AG04449 (cell line): ENCODE results near the gene PAK5.

Source experiments
- CTCF ChIA-PET: fragments of 350-600 bp; formaldehyde crosslinking; extraction: SDS; loops from one replicate; lab custom pipeline; 2021; ENCODE audit warnings: antibody characterized with exemption; lab: Yijun Ruan, JAX
- POLR2A ChIA-PET: fragments of 400-600, 350-600 bp; formaldehyde crosslinking; extraction: SDS; loops from one replicate; lab custom pipeline; 2020; ENCODE audit warnings: antibody characterized with exemption, inconsistent platforms; lab: Yijun Ruan, JAX
- DNase-seq: peaks from one replicate; pipeline ENCODE4 v3.0.0-alpha.2; 2010; ENCODE audit warnings: low read depth, low spot score
- H3K4me3 ChIP-seq: 2 replicates; pipeline ENCODE4 v1.5.1; 2011; ENCODE audit warnings: low read depth, mild to moderate bottlenecking, control low read depth, low read length
- CTCF ChIP-seq: IDR thresholded peaks from one replicate; pipeline ENCODE4 v1.5.1; 2011; ENCODE audit warnings: mild to moderate bottlenecking, moderate library complexity, low read length, control low read depth, inconsistent platforms; ENCODE audit not compliant: insufficient read depth; ENCODE audit errors: missing control alignments

Gene PAK5

GRCh38 chr20:9591080-9591479 is 247.8 kb downstream of the PAK5 start:
- no peak overlapping the region for H3K4me3 ChIP-seq
- ChIA-PET CTCF (interaction anchor here (1.1 to 2.7 kb wide), 3 partner anchors 19 to 183 kb away, joined by 3 to 7 read pairs (median 4); no protein-coding TSS in a partner anchor), POLR2A (no interaction called here)
- DNase-seq: no peak
- TF ChIP-seq CTCF: no peak

GRCh38 chr20:9590189-9590588 is 248.7 kb downstream of the PAK5 start:
- CTCF ChIA-PET: interaction anchor here (1.3 to 2.7 kb wide), 2 partner anchors 26 to 182 kb away, joined by 4 to 7 read pairs; no protein-coding TSS in a partner anchor
- POLR2A ChIA-PET: no interaction called here
- no peak for DNase-seq
- H3K4me3 ChIP-seq: no peak overlapping the region
- no peak for TF ChIP-seq CTCF

GRCh38 chr20:9588706-9589105 is 250.2 kb downstream of the PAK5 start:
- no peak for TF ChIP-seq CTCF
- no peak for DNase-seq
- no peak overlapping the region for H3K4me3 ChIP-seq
- CTCF ChIA-PET: interaction anchor here (1.2 kb wide), 1 partner anchor 28 kb away, joined by 4 read pairs; no protein-coding TSS in a partner anchor
- POLR2A ChIA-PET: interaction anchor here (0.6 kb wide), 1 partner anchor 310 kb away, joined by 3 read pairs; no protein-coding TSS in a partner anchor

- ChIA-PET POLR2A (no interaction called here), CTCF (interaction anchor here (1.5 to 1.7 kb wide), 2 partner anchors 27 to 34 kb away, joined by 4 to 6 read pairs; no protein-coding TSS in a partner anchor)
- no peak for TF ChIP-seq CTCF
- DNase-seq: no peak
- H3K4me3 ChIP-seq: no peak overlapping the region
These were observed 255.7 kb downstream of the PAK5 start for GRCh38 chr20:9583151-9583550.

- TF ChIP-seq CTCF: no peak
- POLR2A ChIA-PET: no interaction called here
- DNase-seq: no peak
- CTCF ChIA-PET: interaction anchor here (1.7 kb wide), 1 partner anchor 35 kb away, joined by 6 read pairs; no protein-coding TSS in a partner anchor
- no peak overlapping the region for H3K4me3 ChIP-seq
These were observed 256.7 kb downstream of the PAK5 start for GRCh38 chr20:9582137-9582536.

GRCh38 chr20:9581509-9581908 is 257.4 kb downstream of the PAK5 start:
- POLR2A ChIA-PET: no interaction called here
- no peak overlapping the region for H3K4me3 ChIP-seq
- CTCF ChIA-PET: no interaction called here
- TF ChIP-seq CTCF: no peak
- DNase-seq: no peak
